GM18507 (cell line): ENCODE measurements around the gene ZC3H7B.
"Not testable (repeated sequence)": the region's sequence is repeated elsewhere in the genome, so short reads cannot be mapped to it uniquely, and the experiment has no call there.

Experiments used
- DNase-seq: peaks from one replicate; pipeline ENCODE4 v3.0.0; 2011; ENCODE audit warnings: low read depth; ENCODE audit not compliant: insufficient read length; ENCODE audit errors: extremely low spot score
- FAIRE-seq: peaks from 2 replicates; lab custom pipeline; 2011; peaks lifted over from hg19 to GRCh38; lab: Jason Lieb, UNC

Gene ZC3H7B

DNA sequence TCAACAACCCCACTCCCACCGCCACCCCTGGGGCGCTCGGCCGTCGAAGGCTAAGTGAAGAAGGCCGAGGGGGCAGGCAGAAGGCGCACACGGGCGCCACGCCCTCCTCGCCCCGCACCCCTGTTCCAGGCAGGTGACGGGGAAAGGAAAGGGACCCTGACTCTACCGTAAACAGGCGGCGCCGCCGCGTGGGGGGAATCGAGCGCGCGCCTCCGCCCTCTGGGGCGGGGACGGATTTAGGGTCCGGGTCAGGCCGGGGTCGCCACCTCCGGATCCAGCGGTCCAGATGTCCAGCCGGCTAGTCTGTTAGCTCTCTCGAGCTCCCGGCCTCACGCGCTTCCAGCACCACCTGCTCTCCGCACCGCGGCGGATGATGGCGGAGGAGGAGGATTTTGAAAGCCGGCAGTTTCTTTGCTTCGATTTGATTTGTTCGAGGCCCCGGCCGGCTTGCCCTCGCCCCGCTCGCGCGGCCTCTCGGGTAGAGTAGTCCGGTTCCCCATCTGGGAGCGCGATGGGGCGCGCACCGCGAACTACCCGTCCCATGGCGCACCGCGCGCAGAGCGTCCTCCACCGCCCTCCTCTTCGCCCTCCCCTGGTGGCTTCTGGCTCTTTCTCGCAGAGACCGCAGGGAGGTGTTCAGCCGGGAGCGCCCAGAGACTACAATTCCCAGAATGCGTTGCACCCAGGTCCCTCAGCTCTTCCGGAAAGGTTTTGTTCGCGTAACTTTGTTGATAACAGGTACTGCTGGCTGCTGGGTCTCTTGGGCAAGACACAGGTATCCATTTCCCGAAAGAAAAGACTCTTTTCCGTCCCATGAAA lies 15.3 kb upstream of the ZC3H7B start, which contains the start of gene RANGAP1:
Gene RANGAP1, minus strand, starts transcription at position 368 of the 819 bp plus-strand sequence. CDS start 5,143 bp downstream, outside the sequence.
- peak; percentile 100 for FAIRE-seq
- DNase-seq = peak; percentile 95

- no peak for DNase-seq
- FAIRE-seq = no peak
These were observed 14.7 kb upstream of the ZC3H7B start for GRCh38 chr22:41286639-41287091.

GRCh38 chr22:41288245-41288946 lies 12.9 kb upstream of the ZC3H7B start:
- FAIRE-seq (no peak), DNase-seq (no peak)

GRCh38 chr22:41289671-41290070 lies 11.7 kb upstream of the ZC3H7B start:
- no peak for DNase-seq
- FAIRE-seq = no peak

DNA sequence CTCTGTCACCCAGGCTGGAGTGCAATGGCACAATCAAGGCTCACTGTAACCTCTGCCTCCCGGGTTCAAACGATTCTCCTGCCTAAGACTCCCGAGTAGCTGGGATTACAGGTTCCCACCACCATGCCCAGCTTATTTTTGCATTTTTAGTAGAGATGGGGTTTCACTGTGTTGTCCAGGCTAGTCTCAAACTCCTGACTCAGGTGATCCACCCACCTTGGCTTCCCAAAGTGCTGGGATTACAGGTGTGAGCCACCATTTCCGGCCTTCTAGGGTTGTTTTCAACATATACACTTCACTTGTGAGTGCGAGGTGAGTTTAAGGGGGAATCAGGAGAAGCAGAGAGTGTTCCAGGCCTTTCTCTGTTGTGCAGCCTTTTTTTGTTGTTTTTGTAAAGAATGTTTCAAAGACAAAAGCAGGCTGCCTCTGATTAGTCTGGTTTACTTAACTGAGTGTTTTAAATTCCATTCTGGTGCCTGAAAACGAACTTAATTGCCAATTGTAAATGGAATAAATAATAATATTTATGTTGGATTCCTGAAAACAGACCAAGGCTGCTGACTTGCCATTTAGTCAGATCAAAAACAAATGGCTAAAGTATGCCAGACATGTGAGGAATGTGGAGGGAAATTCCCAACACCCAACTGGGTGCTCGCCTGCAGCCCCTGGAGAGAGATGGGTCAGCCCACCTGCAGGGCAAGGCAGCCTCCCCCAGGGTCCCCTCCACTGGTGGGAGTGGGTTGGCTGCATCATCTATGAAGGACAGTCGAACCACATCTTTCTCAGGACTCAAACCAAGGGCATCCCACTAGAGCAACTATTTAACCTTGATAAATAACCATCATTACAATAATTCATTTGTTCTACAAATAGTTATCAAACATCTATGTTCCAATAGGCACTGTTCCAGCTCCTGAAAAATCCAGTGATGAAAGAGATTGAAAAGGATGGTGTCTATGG lies 10.8 kb upstream of the ZC3H7B start:
- DNase-seq (no peak), FAIRE-seq (no peak)

DNA sequence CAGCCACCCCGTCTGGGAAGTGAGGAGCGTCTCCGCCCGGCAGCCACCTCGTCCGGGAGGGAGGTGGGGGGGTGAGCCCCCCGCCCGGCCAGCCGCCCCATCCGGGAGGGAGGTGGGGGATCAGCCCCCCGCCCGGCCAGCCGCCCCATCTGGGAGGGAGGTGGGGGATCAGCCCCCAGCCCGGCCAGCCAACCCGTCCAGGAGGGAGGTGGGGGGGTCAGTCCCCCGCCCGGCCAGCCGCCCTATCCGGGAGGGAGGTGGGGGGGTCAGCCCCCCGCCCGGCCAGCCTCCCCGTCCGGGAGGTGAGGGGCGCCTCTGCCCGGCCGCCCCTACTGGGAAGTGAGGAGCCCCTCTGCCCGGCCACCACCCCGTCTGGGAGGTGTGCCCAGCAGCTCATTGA lies 6.5 kb upstream of the ZC3H7B start:
- not testable (repeated sequence) for FAIRE-seq, DNase-seq

DNA sequence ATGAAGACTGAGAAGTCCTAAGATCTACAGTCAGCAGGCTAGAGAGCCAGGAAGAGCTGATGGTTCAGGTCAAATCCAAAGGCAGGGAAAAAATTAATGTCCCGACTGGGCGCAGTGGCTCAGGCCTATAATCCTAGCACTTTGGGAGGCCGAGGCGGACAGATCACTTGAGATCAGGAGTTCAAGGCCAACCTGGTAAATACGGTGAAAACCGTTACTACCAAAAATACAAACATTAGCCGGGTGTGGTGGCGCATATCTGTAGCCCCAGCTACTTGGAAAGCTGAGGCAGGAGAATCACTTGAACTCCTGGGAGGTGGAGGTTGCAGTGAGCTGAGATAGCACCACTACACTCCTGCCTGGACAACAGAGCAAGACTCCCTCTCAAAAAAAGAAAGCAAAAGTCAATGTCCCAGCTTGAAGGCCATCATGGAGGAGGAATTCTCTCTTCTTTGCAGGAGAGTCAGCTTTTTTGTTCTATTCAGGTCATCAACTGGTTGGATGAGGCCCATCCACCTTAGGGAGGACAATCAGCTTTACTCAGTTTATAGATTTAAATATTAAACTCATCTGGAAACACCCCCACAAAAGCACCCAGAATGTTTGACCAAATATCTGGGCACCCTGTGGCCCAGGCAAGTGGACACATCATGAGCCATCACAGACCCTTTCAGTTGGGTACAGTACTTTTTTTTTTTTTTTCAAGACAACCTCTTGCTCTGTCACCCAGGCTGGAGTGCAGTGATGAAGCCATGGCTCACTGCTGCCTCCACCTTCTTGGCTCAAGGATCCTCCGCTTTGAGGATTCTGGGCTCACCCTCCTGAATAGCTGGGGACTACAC lies 4.3 kb upstream of the ZC3H7B start:
- DNase-seq = no peak
- FAIRE-seq = no peak

- no peak for DNase-seq
- FAIRE-seq = no peak
These were observed 664 bp upstream of the ZC3H7B start for GRCh38 chr22:41300661-41301060.

DNA sequence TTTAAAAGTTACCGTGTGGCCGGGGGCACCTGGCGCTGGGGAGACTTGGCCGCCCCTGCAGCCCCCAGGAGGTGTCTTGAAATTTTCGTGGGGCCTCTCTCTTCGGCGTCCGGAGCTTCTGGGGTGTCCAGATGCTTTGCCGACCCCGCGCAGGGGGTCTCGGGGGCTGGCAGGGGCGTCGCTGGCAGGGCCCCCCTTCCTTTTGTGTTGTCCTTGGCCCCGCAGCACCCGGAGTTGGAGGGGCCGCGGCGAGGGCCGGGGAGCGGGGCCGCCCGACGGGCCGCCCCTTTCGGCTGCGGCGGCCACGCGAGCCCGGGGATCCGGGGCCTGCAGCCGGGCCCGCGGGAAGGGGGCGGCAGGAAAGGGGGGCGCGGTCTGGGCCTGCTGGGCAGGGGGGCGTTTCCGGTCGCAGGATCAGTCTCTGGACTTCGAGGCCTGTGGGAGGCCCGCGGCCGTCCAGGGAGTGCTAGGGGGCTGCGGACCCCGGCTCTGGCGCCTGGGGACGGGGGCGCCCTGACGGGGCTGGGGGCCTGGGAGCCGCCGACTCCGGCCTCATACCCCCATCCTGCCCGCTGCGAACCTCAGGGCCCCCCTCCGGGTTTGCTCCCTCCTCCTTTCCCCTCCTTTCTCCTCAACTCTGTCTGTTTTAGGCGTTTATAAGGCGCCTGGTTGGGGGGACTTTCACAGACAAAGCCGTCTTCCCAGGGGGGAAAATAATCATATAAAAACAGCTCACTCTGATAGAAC lies 869 bp downstream of the ZC3H7B start:
- no peak for FAIRE-seq
- no peak for DNase-seq

DNA sequence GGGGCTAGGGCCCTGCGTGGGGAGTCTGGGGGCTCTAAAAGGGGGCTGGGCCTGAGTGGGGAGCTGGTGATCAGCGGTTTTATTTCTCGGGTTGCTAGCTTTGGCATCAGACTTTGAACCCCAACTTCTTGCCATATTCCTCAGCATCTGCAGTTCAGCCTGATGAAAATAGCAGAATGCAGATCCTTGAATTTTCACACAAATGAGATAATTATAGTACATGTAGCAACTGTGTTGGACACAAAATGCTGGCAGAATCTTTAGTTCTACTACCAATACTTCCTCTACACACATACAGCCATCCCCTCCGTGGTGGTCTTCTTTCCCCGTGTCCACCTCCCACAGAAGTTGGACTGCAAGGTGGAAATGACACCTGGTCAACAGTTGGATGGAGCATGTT lies 1.5 kb downstream of the ZC3H7B start:
- DNase-seq (no peak), FAIRE-seq (no peak)

GRCh38 chr22:41305646-41306045 lies 4.3 kb downstream of the ZC3H7B start:
- FAIRE-seq (no peak), DNase-seq (no peak)

DNA sequence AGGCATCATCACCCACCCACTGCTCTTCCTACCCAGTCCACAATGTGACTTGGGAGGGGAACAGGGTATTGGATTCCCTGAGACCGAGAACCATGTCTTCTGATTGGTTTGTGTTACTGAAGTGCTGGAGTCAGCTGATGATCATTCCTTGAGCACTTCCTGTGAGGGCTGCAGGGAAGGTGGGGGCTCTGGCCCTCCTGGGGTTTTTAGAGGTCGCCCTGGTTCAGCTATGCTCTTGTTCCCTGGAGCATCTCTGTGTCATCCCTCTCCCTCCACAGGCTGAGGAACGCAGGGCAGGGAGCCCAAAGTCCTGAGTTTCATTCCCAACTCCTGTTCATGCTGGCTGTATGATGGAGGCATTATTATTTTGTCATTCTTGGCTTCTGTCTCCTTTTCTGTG lies 6.7 kb downstream of the ZC3H7B start:
- FAIRE-seq = no peak

DNA sequence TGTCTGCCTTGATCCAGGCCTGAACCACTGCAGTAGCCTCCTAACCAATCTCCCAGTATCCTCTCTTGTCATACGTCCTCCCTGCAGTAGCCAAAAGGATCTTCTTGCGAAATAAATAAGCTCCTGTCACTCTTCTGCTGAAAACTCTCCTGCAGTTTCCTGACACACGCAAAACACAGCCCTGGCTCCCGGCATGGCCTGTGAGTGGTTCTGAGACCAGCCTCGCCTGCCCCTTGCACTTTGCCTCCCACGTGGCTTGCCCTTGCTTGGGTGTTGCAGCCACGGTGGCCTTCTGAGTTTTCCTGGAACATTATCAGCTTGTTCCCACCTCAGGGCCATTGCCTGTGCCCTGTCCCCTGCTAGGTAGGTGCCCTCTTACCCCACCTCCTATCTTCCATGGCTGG lies 7.2 kb downstream of the ZC3H7B start:
- DNase-seq = no peak

More for the DNA sequence above, 6.7 kb downstream of the ZC3H7B start:
- DNase-seq = no peak

GRCh38 chr22:41310336-41310735 lies 9.0 kb downstream of the ZC3H7B start:
- no peak for FAIRE-seq

More for the DNA sequence above, 7.2 kb downstream of the ZC3H7B start:
- FAIRE-seq = no peak

DNA sequence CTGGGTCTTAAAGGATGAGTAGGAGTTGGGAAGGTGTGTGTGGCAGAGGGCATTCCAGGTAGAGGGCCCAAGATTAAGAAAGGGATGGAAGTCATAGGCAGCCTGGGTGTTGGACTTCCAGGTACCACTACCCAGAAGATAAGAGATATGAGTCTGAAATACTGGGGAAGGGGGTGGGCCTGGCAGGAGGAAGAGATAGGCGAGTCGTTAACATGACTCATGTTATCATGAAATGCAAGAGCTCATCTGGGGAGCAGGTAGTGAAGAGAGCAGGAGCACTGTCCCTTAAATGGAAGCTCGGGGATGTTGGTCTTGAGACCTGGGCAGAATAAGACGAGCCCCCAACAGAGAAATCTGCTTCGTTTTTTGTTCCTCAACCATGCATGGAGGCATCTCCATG lies 10.2 kb downstream of the ZC3H7B start:
- DNase-seq (no peak), FAIRE-seq (no peak)

More at GRCh38 chr22:41310336-41310735, 9.0 kb downstream of the ZC3H7B start:
- DNase-seq = no peak

GRCh38 chr22:41314821-41315220 lies 13.5 kb downstream of the ZC3H7B start:
- FAIRE-seq = no peak

DNA sequence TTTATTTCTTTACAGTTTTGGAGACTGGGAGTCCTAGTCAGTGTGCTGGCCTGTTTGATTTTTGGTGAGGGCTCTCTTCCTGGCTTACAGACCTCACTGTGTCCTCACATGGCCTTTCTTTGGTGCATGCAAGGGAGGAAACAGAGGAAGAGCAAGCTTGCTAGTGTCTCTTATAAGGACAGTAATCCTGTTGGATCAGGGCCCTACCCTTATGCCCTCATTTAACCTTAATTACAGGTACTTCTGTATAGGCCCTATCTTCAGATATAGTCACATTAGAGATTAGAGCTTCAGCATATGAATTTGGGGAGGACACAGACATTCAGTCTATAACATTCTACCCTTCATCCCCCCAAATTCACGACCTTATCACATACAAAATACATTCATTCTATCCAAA lies 14.3 kb downstream of the ZC3H7B start:
- FAIRE-seq = no peak
- DNase-seq = no peak

More at GRCh38 chr22:41314821-41315220, 13.5 kb downstream of the ZC3H7B start:
- no peak for DNase-seq
